ENCODE data around the gene IL1RAPL2. TPM values are rescaled to one million over a fixed set of nuclear protein-coding genes. Genes with fewer than 3 reads are reported as not detected.
A peak's percentile ranks its signal among the peaks of the same experiment; 100 is the strongest.
"Not testable (repeated sequence)": the region's sequence is repeated elsewhere in the genome, so short reads cannot be mapped to it uniquely, and the experiment has no call there.

The IL1RAPL2 gene
- total and polyA plus RNA-seq, 8 donors = 0.13 to 1.1 (median 0.47) TPM; not detected in 2

- Histone ChIP-seq H3K4me1 (no peaks in the 10 kb centered on the region), H3K9me3 (no peaks in the 10 kb centered on the region), H3K27me3 (no peaks in the 10 kb centered on the region), H3K27ac (no peak overlapping the region), H3K36me3 (no peaks in the 10 kb centered on the region), H3K4me3 (no peak overlapping the region)
- intact Hi-C loops (cut with DNase I) = no loop called here
- ATAC-seq = no peak
- no peak for TF ChIP-seq CTCF (IDR thresholded peaks at IDR 0.05)
- DNase-seq = no peak
Measured at GRCh38 chrX:104670051-104670450, 104.1 kb downstream of the IL1RAPL2 start.

GRCh38 chrX:104677517-104677916, 111.5 kb downstream of the IL1RAPL2 start:
- H3K36me3 ChIP-seq; H3K9me3 ChIP-seq; H3K4me3 ChIP-seq; intact Hi-C loops (cut with DNase I); ATAC-seq; H3K27ac ChIP-seq; H3K27me3 ChIP-seq; H3K4me1 ChIP-seq: not testable (repeated sequence)
- peak in 1 of 4 donors; percentile 11 for DNase-seq

- H3K27me3 ChIP-seq = peaks cover 0 to 7% of the 10 kb centered on the region in 2 donors
- intact Hi-C loops (cut with DNase I) = no loop called here
- TF ChIP-seq CTCF (IDR thresholded peaks at IDR 0.05) = no peak
- H3K9me3 ChIP-seq = no peaks in the 10 kb centered on the region
- H3K4me3 ChIP-seq = no peak overlapping the region
- no peak for ATAC-seq
- H3K36me3 ChIP-seq = no peaks in the 10 kb centered on the region
- no peak overlapping the region for H3K27ac ChIP-seq
- DNase-seq = no peak
- H3K4me1 ChIP-seq = no peaks in the 10 kb centered on the region
Measured at GRCh38 chrX:104679175-104679574, 113.2 kb downstream of the IL1RAPL2 start.

- no peaks in the 10 kb centered on the region for H3K9me3 ChIP-seq
- intact Hi-C loops (cut with DNase I) = no loop called here
- no peaks in the 10 kb centered on the region for H3K36me3 ChIP-seq
- ATAC-seq = no peak
- DNase-seq = no peak
- H3K4me3 ChIP-seq = no peak overlapping the region
- no peak overlapping the region for H3K27ac ChIP-seq
- no peaks in the 10 kb centered on the region for H3K4me1 ChIP-seq
- no peak for TF ChIP-seq CTCF (IDR thresholded peaks at IDR 0.05)
- peaks cover 0 to 7% of the 10 kb centered on the region in 2 donors for H3K27me3 ChIP-seq
Measured at GRCh38 chrX:104681214-104681613, 115.2 kb downstream of the IL1RAPL2 start.

GRCh38 chrX:104684077-104684476, 118.1 kb downstream of the IL1RAPL2 start:
- no peaks in the 10 kb centered on the region for H3K36me3 ChIP-seq
- no peaks in the 10 kb centered on the region for H3K9me3 ChIP-seq
- DNase-seq (no peak), ATAC-seq (no peak)
- intact Hi-C loops (cut with DNase I) = no loop called here
- peaks cover 0 to 5% of the 10 kb centered on the region in 2 donors for H3K27me3 ChIP-seq
- no peaks in the 10 kb centered on the region for H3K4me1 ChIP-seq
- H3K4me3 ChIP-seq = no peak overlapping the region
- TF ChIP-seq CTCF (IDR thresholded peaks at IDR 0.05) = no peak
- no peak overlapping the region for H3K27ac ChIP-seq

- TF ChIP-seq CTCF (IDR thresholded peaks at IDR 0.05) = no peak
- DNase-seq = no peak
- no peak overlapping the region for H3K4me3 ChIP-seq
- ATAC-seq = no peak
- no peak overlapping the region for H3K27ac ChIP-seq
- no peaks in the 10 kb centered on the region for H3K27me3 ChIP-seq
- H3K9me3 ChIP-seq = no peaks in the 10 kb centered on the region
- H3K36me3 ChIP-seq = no peaks in the 10 kb centered on the region
- intact Hi-C loops (cut with DNase I) = no loop called here
- H3K4me1 ChIP-seq = no peaks in the 10 kb centered on the region
Measured at GRCh38 chrX:104695593-104695992, 129.6 kb downstream of the IL1RAPL2 start.
